Measurements from ENCODE around the gene TUBGCP2. TPM values are rescaled to one million over a fixed set of nuclear protein-coding genes. Genes with fewer than 3 reads are reported as not detected.

TUBGCP2 gene
- total and polyA plus RNA-seq, 9 of the 15 experiments (the other 6 are each of a cell fraction or from before 2014, with no cell fraction given), result 4.3 to 56.6 (median 28.4) TPM

GRCh38 chr10:133324857-133325260, 16.2 kb upstream of the TUBGCP2 start:
- H3K4me2 ChIP-seq (ENCODE audit: insufficient read depth, low read length), result no peak overlapping the region
- POLR2A ChIA-PET, result no interaction called here
- BruUV-seq (replicated peaks), result no TSS peak

GRCh38 chr10:133324198-133324792, 15.6 kb upstream of the TUBGCP2 start:
- CTCF ChIA-PET (ENCODE audit: low intra/inter-chr PET ratio), result no interaction called here
- ATAC-seq (peak; percentile 94), DNase-seq (ENCODE audit: extremely low read depth in 1 of 4, low spot score in 3 of 4) (peak; percentile 66 to 75 (median 66)), FAIRE-seq (no peak)
- intact Hi-C loops (cut with micrococcal nuclease) (loop anchor here (10.0 kb wide), 2 partner anchors 71 to 161 kb away; partner anchors contain the start of gene MTG1), in situ Hi-C loops (cut with MboI) (no loop called here)
- WGBS (ENCODE audit: insufficient coverage, low coverage, missing lambda C conversion rate), result 0% methylated on average over 3 of the region's 13 CpGs
- BruUV-seq (replicated peaks), result no TSS peak
- no peaks in the 10 kb centered on the region for H3K9me1 ChIP-seq (ENCODE audit: control insufficient read depth, insufficient read depth, low read length)
- no peaks in the 10 kb centered on the region; a peak in 1 of 5 replicates for H3K27me3 ChIP-seq (ENCODE audit: control insufficient read depth in 2 of 2, insufficient read depth in 2 of 2, low read length in 2 of 2)
- no peaks in the 10 kb centered on the region for H4K20me1 ChIP-seq (replicated peaks; ENCODE audit: control insufficient read depth, insufficient read depth, low read length)
- H3K9me3 ChIP-seq (replicated peaks; ENCODE audit: control insufficient read depth, insufficient read depth, low read depth, low read length), result no peaks in the 10 kb centered on the region
- POLR2A ChIA-PET, result no interaction called here
- H3K9ac ChIP-seq (ENCODE audit: insufficient read depth in 1 of 2, low read depth in 2 of 2, low read length in 2 of 2), result peak overlapping the region in 1 of 2 experiments; percentile 76; a peak in 2 of 4 replicates
- H3K4me1 ChIP-seq (replicated peaks in 1 of 2; ENCODE audit: control insufficient read depth in 2 of 2, insufficient read depth in 2 of 2, low read length in 2 of 2), result peaks cover 0 to 49% of the 10 kb centered on the region in 2 experiments; a peak in 3 of 5 replicates
- peak overlapping the region; percentile 70 for H3K4me2 ChIP-seq (ENCODE audit: insufficient read depth, low read length)
- TF ChIP-seq ZBTB7A (IDR thresholded peaks at IDR 0.05; ENCODE audit: borderline replicate concordance, control insufficient read depth, low read depth, low read length), result 0 out of 2 replicates have a peak, but pooled peaks have one; percentile 24
- peak; percentile 76 for TF ChIP-seq GABPB1 (CRISPR knock-in tag; IDR thresholded peaks at IDR 0.05)
- peak; percentile 91 for TF ChIP-seq NFIC (IDR thresholded peaks at IDR 0.05)
- TF ChIP-seq ZFPM2 (CRISPR knock-in tag; IDR thresholded peaks at IDR 0.05), result no peak
- no peak for TF ChIP-seq ZNF551 (CRISPR knock-in tag; IDR thresholded peaks at IDR 0.05)
- no peak for TF ChIP-seq ZSCAN32 (CRISPR knock-in tag; IDR thresholded peaks at IDR 0.05)
- peak; percentile 79 for TF ChIP-seq GABPA (tag; conservative IDR thresholded peaks at IDR 0.05; ENCODE audit: low read depth)
- TF ChIP-seq, protein P1, sequence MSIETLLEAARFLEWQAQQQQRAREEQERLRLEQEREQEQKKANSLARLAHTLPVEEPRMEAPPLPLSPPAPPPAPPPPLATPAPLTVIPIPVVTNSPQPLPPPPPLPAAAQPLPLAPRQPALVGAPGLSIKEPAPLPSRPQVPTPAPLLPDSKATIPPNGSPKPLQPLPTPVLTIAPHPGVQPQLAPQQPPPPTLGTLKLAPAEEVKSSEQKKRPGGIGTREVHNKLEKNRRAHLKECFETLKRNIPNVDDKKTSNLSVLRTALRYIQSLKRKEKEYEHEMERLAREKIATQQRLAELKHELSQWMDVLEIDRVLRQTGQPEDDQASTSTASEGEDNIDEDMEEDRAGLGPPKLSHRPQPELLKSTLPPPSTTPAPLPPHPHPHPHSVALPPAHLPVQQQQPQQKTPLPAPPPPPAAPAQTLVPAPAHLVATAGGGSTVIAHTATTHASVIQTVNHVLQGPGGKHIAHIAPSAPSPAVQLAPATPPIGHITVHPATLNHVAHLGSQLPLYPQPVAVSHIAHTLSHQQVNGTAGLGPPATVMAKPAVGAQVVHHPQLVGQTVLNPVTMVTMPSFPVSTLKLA (conservative IDR thresholded peaks at IDR 0.05), result 0 out of 4 replicates have a peak, but pooled peaks of 1 of the 2 experiments have one; percentile 31
- TF ChIP-seq PRPF4 (IDR thresholded peaks at IDR 0.05; ENCODE audit: insufficient read depth, low read depth, low read length, poor library complexity, severe bottlenecking), result no peak
- no peaks in the 10 kb centered on the region for H3K79me2 ChIP-seq (ENCODE audit: control insufficient read depth, insufficient read depth, low read length)
- H2AFZ ChIP-seq (ENCODE audit: low read depth, low read length), result peak overlapping the region; percentile 87
- peak overlapping the region; percentile 33 for H3K4me3 ChIP-seq
- no peaks in the 10 kb centered on the region for H3K36me3 ChIP-seq (ENCODE audit: control insufficient read depth, insufficient read depth, low read length)
- H3K27ac ChIP-seq (ENCODE audit: extremely low read depth, low read depth, low read length), result no peak overlapping the region

More at GRCh38 chr10:133324857-133325260, 16.2 kb upstream of the TUBGCP2 start:
- Histone ChIP-seq H4K20me1 (replicated peaks; ENCODE audit: control insufficient read depth, insufficient read depth, low read length) (no peaks in the 10 kb centered on the region), H3K9me3 (replicated peaks; ENCODE audit: control insufficient read depth, insufficient read depth, low read depth, low read length) (no peaks in the 10 kb centered on the region), H3K4me1 (replicated peaks in 1 of 2; ENCODE audit: control insufficient read depth in 2 of 2, insufficient read depth in 2 of 2, low read length in 2 of 2) (peaks cover 0 to 47% of the 10 kb centered on the region in 2 experiments; a peak in 3 of 5 replicates), H3K9ac (ENCODE audit: insufficient read depth in 1 of 2, low read depth in 2 of 2, low read length in 2 of 2) (no peak overlapping the region), H3K9me1 (ENCODE audit: control insufficient read depth, insufficient read depth, low read length) (no peaks in the 10 kb centered on the region), H2AFZ (ENCODE audit: low read depth, low read length) (no peak overlapping the region), H3K4me3 (no peak overlapping the region), H3K79me2 (ENCODE audit: control insufficient read depth, insufficient read depth, low read length) (no peaks in the 10 kb centered on the region), H3K27me3 (ENCODE audit: control insufficient read depth in 2 of 2, insufficient read depth in 2 of 2, low read length in 2 of 2) (no peaks in the 10 kb centered on the region; a peak in 1 of 5 replicates), H3K27ac (ENCODE audit: extremely low read depth, low read depth, low read length) (no peak overlapping the region), H3K36me3 (ENCODE audit: control insufficient read depth, insufficient read depth, low read length) (no peaks in the 10 kb centered on the region)
- in situ Hi-C loops (cut with MboI) (no loop called here), intact Hi-C loops (cut with micrococcal nuclease) (loop anchor here (5.0 to 10.0 kb wide), 3 partner anchors 70 to 160 kb away; partner anchors contain the start of gene MTG1)
- TF ChIP-seq CSDE1 (IDR thresholded peaks at IDR 0.05) (no peak), GABPB1 (CRISPR knock-in tag; IDR thresholded peaks at IDR 0.05) (peak; percentile 1; the same call in 1 of the 2 replicates), GABPA (tag; conservative IDR thresholded peaks at IDR 0.05; ENCODE audit: low read depth) (peak; percentile 64)
- CTCF ChIA-PET (ENCODE audit: low intra/inter-chr PET ratio), result no interaction called here
- DNase-seq (ENCODE audit: extremely low read depth in 1 of 4, low spot score in 3 of 4), result no peak
- no peak for FAIRE-seq
- 52% methylated on average over 12 of the region's 20 CpGs for WGBS (ENCODE audit: insufficient coverage, low coverage, missing lambda C conversion rate)
- no peak for ATAC-seq
